HG02884 (cell line): ENCODE data around the gene SPOCK2.
"Not testable (repeated sequence)": the region's sequence is repeated elsewhere in the genome, so short reads cannot be mapped to it uniquely, and the experiment has no call there.

ENCODE experiments used
- ATAC-seq: cut with Tn5 transposase; IDR thresholded peaks from one replicate; pipeline ENCODE4 v1.9.1; 2021; ENCODE audit warnings: mild to moderate bottlenecking, moderate library complexity; ENCODE audit not compliant: unreplicated experiment

Gene SPOCK2, protein sequence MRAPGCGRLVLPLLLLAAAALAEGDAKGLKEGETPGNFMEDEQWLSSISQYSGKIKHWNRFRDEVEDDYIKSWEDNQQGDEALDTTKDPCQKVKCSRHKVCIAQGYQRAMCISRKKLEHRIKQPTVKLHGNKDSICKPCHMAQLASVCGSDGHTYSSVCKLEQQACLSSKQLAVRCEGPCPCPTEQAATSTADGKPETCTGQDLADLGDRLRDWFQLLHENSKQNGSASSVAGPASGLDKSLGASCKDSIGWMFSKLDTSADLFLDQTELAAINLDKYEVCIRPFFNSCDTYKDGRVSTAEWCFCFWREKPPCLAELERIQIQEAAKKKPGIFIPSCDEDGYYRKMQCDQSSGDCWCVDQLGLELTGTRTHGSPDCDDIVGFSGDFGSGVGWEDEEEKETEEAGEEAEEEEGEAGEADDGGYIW

DNA sequence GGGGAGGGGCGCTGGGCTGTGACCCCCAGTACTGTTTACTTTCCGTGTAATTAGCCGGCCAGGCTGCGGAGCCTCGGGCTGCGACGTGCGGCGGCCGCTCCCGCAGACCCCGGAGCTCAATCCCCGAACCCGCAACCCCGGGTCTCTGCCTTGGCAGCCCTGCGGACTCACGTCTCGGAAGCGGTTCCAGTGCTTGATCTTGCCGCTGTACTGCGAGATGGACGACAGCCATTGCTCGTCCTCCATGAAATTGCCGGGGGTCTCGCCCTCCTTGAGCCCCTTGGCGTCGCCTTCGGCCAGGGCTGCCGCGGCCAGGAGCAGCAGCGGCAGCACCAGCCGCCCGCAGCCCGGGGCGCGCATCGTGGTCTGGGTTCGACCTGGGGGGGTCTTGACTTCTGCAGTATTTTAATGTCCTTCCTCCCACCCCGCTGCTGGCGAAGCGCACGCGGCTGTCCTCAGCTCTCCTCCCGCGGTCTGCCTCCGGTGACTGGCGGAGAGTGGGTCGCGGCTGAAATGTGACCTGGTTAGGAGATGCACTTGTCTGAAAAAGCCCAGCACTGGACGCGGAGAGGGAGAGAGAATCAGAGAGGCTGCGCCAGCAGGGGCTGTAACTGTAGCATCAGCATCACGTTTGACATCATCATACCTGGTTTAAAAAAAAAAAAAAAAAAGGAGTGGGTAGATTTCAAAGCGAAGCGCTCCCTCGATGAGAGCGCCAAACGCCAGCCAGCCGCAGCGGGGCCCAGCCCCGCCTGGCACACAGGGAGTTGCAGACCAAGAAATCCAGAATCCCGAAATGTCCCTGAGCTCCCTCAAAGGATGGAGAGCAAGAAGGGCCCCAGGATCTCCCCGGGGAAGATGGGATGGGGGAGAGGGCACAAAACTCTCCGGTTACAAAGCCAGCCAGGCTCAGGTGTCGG lies at the start of gene SPOCK2:
Gene SPOCK2, minus strand, starts transcription at position 583 of the 920 bp plus-strand sequence. Its CDS starts 223 bp downstream, at position 360.
- no peak for ATAC-seq

DNA sequence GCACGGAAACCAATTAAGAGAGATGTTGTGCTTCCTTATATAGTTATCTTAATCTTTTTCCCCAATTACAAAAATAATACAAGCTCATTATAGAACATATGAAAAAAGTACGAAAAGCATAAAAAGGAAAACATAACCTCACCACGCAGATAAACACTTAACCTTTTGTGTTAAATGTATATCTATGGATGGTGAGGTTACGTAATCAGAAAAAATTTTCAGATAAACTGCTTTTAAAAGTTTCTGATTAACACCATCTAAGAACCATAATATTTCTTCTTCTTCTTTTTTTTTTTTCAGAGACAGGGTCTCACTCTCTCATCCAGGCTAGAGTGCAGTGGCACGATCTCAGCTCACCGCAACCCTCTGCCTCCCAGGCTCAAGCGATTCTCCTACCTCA lies 49.2 kb upstream of the SPOCK2 start:
- no peak for ATAC-seq

DNA sequence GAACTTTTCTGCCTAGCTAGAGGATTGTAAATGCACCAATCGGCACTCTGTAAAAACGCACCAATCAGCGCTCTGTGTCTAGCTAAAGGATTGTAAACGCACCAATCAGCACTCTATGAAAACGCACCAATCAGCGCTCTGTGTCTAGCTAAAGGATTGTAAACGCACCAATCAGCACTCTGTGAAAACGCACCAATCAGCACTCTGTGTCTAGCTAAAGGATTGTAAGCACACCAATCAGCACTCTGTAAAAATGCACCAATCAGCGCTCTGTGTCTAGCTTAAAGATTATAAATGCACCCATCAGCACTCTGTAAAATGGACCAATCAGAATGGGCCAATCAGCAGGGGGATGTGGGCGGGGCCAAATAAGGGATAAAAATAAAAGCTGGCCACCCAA lies 47.9 kb upstream of the SPOCK2 start:
- not testable (repeated sequence) for ATAC-seq

DNA sequence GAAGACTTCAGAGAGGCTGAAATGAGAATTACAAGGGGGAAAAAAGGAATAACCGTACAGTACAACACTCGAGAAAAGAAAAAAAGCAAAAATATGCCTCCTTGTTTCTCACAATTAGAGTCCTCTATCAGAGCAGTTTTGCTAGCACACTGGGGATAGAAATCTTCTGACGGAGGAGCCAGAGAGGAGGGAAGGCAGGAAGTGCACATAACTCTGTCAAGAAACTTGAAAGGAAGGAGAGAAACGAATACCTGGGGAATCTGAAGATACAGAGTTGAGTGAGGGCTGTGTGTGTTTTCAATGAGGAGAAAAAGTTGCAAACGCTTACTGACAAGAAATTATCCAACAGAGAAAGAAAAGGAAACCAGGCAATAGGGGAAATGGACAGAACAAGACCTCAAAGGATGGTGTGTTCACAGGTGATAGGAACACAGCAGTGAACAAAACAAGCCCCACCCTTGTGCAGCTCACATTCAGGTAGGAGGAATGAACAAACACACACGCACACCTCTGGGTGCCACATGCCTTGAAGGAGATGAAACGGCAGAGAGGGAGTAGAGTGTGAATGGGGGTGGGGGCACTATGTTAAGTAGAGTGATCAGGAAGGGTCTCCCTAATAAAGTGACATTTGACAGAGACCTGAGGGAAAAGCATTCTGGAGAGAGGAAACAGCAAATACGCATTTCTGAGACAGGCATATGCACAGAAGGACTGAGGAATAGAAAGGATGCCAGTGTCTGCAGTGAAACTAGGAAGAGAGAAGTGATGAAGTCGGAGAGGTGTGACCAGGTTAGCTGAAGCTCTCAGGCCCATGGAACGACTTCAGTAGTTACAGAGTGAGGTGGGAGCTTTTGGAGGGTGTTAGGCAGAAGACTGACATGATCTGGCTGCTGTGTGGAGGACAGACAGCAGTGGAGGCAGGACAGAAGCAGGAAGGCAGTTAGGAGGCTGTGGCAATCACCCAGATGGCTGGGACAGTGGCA lies 46.7 kb upstream of the SPOCK2 start:
- ATAC-seq: no peak

DNA sequence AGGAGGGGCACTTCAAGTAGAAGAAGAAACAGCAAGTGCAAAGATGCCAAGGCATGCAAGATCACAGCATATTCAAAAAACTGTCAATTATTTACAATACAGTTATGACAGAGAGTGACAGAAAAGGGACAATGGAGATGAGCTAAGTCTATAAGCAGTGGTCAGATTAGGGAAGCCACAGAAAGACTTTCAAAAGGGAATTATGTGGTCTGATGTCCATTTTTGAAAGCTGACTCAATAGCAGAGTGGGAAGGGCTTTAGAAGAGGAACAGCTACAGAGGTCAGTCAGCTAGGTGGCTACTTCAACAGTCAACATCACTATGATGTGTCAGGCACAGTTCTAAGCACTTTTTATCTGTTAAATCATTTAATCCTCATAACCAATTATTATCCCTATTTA lies 45.2 kb upstream of the SPOCK2 start:
- peak; percentile 76 for ATAC-seq

DNA sequence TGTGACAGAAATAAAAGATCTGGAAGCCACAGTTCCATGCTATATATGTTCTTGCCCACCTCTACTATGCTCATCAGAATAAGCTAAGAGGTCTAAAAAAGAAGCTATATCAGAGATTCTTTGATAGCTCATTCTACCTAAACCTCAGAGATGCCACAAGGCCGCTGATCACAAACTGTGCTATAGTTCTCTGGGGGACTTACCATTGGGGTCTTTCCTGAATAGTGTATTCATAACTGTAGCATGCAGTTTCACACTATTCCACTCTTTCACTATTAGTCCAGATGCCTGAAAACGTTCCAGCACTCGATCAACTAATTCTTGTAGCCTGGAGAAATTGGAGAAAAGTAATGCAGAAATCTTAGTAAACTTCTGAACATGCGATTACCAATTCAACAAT lies 44.5 kb upstream of the SPOCK2 start:
- ATAC-seq: no peak

DNA sequence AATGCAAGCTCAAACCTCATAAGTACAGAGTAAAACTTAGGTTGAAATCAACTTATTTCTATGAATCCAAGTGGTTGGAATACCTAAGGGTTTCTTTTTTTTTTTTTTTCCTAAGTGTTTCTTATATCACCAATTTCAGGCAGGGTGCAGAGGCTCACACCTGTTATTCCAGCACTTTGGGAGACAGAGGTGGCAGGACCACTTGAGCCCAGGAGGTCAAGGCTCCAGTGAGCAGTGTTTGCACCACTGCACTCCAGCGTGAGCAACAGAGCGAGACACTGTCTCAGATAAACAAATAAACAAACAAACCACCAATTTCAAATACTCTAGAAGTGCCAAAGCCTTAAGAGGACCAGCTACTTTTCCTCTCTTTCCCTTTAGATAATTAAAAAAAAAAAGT lies 39.2 kb upstream of the SPOCK2 start:
- ATAC-seq: no peak

DNA sequence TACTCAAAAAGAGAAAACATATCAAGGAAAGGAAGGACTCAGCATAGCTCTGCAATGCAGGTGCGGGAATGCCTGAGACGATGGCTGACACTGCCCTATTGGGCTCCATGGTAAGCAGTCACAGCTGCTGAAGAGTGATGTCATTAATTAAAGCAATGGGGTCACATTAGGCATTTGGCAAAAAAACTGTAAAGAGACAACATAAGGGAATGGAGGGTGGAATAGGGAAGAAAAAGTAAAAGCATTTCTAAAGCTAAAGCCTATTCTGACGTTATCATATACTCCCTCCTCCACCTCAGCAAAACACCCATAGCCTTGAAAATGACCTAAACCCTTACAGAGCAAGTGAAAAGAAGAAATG lies 38.5 kb upstream of the SPOCK2 start:
- ATAC-seq: no peak

DNA sequence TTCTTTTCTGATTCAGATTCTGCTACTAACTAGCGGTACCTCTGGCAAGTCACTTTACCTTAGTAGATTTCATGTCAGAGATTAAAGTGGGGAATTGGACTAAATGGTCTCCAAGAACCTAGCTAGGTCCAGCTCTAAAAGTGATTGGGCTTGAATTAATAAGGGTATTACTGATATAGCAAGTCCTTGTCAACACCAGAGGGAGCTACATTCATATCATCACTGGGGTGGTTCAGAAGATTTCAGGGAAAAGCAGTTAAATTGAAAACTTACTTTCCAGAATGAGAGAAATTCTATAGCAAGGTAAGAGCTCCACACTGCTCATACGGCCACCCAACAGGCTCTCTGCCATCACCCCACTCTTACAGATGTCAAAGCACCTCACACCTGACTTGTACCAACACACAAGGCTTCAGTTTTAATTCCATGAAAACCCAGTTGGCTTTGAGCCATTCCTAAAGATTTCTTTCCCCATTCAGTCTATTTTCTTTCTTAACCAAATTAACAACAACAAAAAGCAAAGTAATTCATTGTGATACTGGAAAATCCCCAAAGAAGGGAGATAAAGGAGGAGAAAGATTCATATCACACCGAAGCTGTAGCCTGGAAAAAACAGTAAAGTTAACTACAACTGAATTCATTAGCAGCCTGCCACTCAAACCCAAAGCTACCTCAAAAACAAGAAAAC lies 38.0 kb upstream of the SPOCK2 start:
- ATAC-seq: no peak

DNA sequence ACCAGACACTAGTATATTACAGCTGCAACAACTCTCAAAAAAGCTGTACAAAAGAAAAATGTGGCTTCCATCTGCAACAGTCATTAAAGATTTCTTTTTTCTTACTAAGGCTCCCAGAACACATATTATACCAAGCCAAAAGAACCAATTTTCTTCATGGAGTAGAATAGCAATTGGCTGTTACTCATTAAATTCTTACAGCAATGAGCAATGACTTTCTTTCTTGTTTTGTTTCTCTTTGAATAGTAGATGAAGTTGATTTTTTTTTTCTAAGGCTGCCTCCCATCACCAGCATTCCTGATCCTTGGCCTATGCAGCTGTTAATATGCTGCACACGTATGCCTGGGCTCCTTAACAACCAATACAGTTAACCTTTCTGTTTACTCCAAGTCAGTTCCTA lies 36.6 kb upstream of the SPOCK2 start:
- no peak for ATAC-seq

DNA sequence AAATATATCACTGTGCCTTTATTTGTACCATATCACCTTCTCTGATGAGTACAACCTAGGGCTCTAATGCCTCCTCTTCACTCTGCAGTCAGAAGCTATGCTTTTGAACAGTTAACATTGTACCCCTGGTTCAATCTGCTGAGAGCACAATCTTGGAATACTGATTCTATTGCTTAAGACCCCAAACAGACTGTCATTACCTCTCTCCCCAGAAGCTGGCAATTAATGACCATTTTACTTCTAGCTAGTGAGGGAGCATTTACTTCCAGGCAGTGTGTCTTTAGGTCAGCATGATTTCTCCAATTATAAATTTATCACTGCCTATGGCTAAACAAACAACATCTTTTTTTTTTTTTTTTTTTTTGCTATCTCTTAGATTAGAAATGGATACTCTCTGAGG lies 36.0 kb upstream of the SPOCK2 start:
- ATAC-seq: no peak

DNA sequence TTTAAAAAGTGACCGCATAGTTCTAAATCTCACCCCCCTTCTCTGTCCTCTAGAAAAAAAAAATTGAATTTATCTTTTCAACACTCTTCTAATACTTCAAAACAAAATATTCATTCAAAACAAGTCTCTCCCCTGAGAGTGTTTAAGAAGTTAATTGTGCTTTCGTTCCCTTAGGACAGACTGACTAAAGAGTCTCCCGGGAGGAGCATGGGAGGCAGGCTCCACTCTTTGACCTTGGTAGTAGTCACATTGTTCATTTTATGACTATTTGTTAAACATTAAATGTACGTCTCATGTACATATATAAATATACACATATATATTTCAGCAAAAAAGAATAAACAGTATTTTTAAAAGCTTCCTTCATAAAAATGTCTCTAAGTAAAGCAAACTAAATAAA lies 35.3 kb upstream of the SPOCK2 start:
- ATAC-seq: no peak

DNA sequence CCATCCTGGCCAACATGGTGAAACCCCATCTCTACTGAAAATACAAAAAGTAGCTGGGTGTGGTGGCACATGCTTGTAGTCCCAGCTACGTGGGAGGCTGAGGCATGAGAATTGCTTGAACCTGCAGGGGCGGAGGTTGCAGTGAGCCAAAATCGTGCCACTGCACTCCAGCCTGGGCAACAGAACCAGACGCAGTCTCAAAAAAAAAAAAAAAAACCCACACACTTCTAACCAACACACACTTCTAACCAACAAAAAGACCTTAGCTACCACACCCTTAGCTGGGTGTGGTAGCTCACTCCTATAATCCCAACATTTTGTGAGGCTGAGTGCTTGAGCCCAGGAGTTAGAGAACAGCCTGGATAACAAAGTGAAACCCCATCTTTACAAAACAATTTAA lies 33.9 kb upstream of the SPOCK2 start:
- ATAC-seq: no peak

DNA sequence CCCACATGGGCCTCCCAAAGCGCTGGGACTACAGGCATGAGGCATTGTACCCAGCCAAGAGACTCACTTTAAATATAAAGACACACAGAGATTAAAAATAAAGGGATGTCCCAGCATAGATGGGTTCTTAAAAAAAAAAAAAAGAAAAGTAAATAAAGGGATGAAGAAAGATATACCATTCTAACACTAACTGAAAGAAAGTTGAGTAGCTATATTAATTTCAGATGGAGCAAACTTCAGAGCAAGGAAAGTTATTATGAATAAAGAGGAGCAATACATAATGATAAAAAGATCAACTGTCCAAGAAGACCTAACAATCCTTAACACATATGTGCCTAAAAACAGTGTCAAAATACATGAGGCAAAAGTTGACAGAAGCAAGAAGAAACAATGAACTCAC lies 33.0 kb upstream of the SPOCK2 start:
- ATAC-seq: no peak

DNA sequence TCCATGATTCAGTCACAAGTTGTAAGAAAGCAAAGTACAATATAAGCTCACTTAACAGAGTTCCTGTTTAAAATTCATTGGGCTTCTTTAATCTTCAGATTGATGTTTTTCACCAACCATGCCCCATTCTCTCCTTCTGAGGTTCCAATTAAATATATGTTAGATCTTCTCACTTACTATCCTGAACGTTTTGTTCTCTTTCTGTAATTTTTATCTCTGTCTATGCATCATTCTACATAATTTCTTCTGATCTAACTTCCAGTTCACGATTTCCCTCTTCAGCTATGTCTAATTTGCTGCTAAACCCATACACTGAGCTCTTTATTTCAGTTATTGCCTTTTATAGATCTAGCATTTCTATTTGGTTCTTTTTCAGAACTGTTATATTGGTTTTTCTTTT lies 28.0 kb upstream of the SPOCK2 start:
- ATAC-seq: no peak

DNA sequence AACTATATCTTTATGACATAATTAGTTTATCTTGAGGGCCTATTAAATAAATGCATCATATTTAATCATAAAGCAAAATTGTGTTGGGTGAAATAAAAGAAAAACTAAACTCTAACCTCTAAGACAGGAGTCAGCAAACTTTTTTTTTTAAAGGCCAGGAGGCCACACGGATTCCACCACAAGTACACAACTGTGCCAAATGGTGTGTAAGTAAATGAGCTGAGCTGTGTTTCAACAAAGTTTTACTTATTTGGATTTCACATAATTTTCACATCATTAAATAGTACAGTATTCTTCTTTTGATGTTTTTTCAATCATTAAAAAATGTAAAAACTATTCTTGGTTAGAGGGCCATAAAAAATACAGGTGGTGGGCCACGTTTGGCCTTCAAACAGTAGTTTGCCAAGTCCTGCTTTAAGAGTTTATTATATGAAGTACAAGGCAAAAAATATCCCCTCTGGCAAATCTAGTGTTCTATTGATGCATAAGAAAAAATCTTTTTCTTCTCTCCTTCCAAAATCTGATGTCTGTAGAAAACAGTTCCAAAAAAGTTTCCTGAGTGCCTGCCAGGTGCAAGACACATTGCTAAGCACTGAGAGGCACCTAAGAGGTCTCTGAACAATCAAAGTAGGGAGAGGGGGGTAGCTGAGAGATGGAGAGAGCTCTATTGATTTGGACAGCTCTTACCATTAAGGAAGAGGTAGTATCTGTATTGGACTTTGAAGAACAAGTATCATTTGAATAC lies 26.5 kb upstream of the SPOCK2 start:
- no peak for ATAC-seq

DNA sequence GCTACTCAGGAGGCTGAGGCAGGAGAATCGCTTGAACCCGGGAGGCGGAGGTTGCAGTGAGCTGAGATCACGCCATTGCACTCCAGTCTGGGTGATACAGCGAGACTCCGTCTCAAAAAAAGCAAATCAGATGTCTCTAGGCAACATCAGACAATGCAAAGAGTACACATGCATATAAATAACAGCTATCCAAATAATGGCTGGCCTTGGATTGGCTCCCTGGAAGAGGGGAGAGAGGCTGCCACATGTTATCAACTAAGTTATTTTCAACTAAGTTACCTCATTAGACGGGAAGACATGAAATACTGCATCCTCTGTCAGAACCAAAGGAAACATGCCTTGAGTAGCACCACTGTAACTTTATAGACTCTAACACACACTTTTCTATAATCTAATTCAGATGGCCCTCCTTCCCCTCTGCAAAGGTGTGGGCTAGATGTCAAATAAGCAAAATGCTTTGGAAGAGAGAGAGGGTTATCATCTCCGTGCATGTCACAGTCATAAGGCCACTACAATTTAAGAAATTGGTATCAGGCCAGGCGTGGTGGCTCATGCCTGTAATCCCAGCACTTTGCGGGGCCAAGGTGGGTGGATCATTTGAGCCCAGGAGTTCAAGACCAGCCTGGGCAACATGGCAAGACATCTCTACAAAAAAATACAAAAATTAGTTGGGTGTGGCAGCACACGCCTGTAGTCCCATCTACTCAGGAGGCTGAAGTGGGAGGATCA lies 22.5 kb upstream of the SPOCK2 start:
- ATAC-seq: no peak

DNA sequence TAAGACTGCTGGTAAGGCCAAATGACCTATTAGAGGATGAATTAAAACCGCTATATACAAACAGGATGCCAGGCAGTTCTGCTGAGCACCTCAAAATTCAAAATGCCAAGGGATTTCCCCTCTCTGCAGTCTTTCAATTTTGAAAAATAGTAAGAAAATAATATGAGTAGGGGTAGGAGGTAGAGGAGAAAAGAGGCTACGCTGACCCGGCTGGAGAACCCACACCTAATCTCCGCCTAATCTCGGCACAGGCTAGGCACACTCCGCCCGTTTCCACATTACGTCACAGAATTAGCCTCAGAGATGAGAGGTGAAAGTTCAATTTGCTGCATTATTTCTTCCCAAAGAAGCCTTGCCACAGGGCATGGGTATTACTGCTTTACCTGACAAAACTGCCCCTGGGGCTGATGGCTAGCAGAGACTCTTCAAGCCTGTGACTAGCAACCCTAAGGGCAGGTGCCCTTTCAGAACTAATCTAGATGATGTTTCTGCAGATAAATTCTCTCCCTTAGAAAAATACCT lies 21.3 kb upstream of the SPOCK2 start:
- no peak for ATAC-seq
